Lower lobe of right lung (tissue), 2 donors: ENCODE measurements around the gene SLC39A9. TPM values are rescaled to one million over a fixed set of nuclear protein-coding genes. Genes with fewer than 3 reads are reported as not detected.

ENCODE experiments used
- ATAC-seq, 2 donors: fragments of 200-7000 bp; cut with Tn5 transposase; one replicate each; pipeline ENCODE4 v1.9.1; 2020 to 2022; ENCODE audit warnings: mild to moderate bottlenecking in 2 of 2, moderate library complexity in 2 of 2
- DNase-seq: peaks from one replicate; pipeline ENCODE4 v3.0.0-alpha.2; 2020
- H3K27ac ChIP-seq: fragments of 200-600 bp; one replicate; pipeline ENCODE4 v1.8.0; 2022
- H3K27me3 ChIP-seq: fragments of 200-600 bp; one replicate; pipeline ENCODE4 v1.8.0; 2022; ENCODE audit warnings: low read depth
- H3K36me3 ChIP-seq: fragments of 200-600 bp; one replicate; pipeline ENCODE4 v1.8.0; 2022; ENCODE audit warnings: mild to moderate bottlenecking
- H3K4me1 ChIP-seq: fragments of 200-600 bp; one replicate; pipeline ENCODE4 v1.8.0; 2022
- H3K4me3 ChIP-seq: fragments of 200-600 bp; one replicate; pipeline ENCODE4 v1.8.0; 2022; ENCODE audit warnings: mild to moderate bottlenecking
- H3K9me3 ChIP-seq: fragments of 200-600 bp; one replicate; pipeline ENCODE4 v1.8.0; 2022
- intact Hi-C: fragments of 100-400 bp; cut with DNase I; formaldehyde crosslinking; loops from one replicate; pipeline ENCODE4 v1.11.0; 2022
- total RNA-seq: library from RNA; stranded (reverse); fragmentation: NEBNext Ultra II Directional; extraction: Animal tissue kit (Norgen Biotek cat#: 25700); gene quantifications from one replicate; pipeline ENCODE4 v1.2.1, GENCODE V29; 2021
- TF ChIP-seq, protein P1 (sequence below): fragments of 200-600 bp; IDR thresholded peaks from one replicate; pipeline ENCODE4 v1.8.0; 2022; ENCODE audit warnings: antibody characterized with exemption, mild to moderate bottlenecking
- donor health status: DM: no; HTN: yes; CAD: no; lungs with severe emphysema.

Gene SLC39A9
- total RNA-seq, 1 donor from 2014 or later, result 49.6 TPM

DNA sequence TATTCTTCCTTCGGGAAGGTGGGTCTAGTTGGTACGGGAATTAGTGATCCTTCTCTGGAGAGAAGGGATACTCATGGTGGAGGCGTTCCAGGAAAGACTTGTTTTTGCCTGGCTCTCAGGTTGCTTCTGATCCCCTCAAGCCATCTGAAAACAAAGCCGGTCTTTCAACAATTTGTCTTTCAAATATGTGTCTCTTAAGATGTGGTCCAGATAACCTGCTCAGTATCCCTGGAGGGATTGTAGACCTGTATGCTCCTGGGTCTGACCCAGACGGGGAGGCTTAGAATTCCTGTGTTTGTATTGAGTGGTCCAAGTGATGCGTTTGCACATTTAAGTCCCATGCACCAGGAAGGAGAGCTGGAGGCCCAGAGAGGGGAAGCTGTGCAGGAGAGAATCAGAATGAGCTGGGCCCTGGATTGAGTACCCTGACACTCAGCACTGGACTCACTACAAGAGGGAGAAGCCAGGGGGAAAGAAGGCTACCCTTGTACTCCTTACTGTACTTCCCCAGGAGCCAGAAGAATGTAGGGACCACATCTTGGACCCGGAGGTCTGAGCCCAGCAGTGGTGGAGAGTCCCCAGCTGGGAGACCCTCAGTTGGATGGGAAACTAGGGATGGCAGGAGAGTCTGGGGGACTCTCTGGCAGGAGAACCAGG lies 40.8 kb upstream of the SLC39A9 start:
- TF ChIP-seq, protein P1, sequence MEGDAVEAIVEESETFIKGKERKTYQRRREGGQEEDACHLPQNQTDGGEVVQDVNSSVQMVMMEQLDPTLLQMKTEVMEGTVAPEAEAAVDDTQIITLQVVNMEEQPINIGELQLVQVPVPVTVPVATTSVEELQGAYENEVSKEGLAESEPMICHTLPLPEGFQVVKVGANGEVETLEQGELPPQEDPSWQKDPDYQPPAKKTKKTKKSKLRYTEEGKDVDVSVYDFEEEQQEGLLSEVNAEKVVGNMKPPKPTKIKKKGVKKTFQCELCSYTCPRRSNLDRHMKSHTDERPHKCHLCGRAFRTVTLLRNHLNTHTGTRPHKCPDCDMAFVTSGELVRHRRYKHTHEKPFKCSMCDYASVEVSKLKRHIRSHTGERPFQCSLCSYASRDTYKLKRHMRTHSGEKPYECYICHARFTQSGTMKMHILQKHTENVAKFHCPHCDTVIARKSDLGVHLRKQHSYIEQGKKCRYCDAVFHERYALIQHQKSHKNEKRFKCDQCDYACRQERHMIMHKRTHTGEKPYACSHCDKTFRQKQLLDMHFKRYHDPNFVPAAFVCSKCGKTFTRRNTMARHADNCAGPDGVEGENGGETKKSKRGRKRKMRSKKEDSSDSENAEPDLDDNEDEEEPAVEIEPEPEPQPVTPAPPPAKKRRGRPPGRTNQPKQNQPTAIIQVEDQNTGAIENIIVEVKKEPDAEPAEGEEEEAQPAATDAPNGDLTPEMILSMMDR, result no peak
- Histone ChIP-seq H3K9me3 (no peaks in the 10 kb centered on the region), H3K27ac (no peak overlapping the region), H3K36me3 (no peaks in the 10 kb centered on the region), H3K4me1 (no peaks in the 10 kb centered on the region), H3K4me3 (no peak overlapping the region), H3K27me3 (no peaks in the 10 kb centered on the region)
- intact Hi-C loops, result no loop called here
- DNase-seq (no peak), ATAC-seq (no peak)

DNA sequence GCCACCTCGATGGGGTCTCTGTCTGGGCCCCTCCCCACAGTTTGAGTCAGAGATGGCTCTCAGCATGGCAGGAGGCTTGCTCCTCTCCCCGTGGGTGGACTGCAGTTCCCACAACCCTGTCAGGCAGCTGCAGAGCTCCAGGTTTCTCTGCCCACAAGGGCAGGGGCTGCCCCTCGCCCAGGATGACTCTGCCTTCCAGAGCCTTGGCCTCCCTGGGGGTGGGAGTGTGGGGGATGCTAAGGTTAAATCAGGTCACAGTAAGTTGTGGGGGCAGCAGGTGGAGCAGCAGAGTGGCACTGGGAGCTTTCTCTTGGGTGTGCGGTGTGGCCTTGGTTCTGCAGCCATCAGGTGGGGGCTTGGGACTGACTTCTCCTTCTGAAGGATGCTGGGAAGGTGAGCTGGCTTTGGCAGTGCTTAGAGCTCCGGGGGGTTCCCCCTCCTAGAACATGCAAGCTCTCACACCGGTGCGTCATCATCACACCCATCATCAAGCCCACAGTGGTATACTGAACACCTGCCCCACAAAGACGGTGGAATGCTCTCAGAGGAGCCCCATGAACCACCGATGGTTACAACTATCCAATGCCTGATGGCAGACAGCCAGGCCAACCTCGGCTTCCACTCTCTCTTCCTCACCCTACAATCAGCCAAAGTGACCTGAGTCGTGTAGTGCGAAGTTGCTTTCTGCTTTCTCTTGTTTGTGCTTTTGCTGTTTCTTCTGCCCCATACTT lies 40.1 kb upstream of the SLC39A9 start:
- DNase-seq (no peak), ATAC-seq (no peak)
- no peak overlapping the region for H3K27ac ChIP-seq
- H3K9me3 ChIP-seq, result no peaks in the 10 kb centered on the region
- H3K4me1 ChIP-seq, result no peaks in the 10 kb centered on the region
- intact Hi-C loops, result no loop called here
- no peaks in the 10 kb centered on the region for H3K27me3 ChIP-seq
- TF ChIP-seq, protein P1, result no peak
- no peak overlapping the region for H3K4me3 ChIP-seq
- H3K36me3 ChIP-seq, result no peaks in the 10 kb centered on the region

DNA sequence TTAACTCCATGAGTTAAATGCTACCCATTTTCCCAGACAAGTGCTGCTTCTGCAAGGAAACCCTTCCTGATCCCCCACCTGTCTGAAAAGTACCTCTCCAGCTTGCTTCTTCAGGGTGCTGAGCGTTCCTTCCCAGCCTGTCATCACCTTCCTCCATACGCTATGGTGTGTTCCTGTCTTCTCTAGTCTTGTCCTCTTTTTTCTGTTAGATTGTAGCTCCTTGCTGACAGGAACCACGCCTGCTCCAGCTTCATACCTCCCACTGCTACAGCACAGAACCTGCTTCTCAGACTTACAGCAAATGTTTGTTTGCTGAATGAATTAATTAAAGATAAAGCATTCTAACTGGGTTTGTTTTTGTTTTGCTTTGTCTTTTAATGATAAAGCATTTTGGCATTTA lies 39.5 kb upstream of the SLC39A9 start:
- DNase-seq, result no peak
- intact Hi-C loops, result no loop called here
- TF ChIP-seq, protein P1, result no peak
- H3K27ac ChIP-seq, result no peak overlapping the region
- H3K4me3 ChIP-seq, result no peak overlapping the region
- no peaks in the 10 kb centered on the region for H3K36me3 ChIP-seq
- no peaks in the 10 kb centered on the region for H3K27me3 ChIP-seq
- no peaks in the 10 kb centered on the region for H3K9me3 ChIP-seq
- no peaks in the 10 kb centered on the region for H3K4me1 ChIP-seq
- no peak for ATAC-seq

DNA sequence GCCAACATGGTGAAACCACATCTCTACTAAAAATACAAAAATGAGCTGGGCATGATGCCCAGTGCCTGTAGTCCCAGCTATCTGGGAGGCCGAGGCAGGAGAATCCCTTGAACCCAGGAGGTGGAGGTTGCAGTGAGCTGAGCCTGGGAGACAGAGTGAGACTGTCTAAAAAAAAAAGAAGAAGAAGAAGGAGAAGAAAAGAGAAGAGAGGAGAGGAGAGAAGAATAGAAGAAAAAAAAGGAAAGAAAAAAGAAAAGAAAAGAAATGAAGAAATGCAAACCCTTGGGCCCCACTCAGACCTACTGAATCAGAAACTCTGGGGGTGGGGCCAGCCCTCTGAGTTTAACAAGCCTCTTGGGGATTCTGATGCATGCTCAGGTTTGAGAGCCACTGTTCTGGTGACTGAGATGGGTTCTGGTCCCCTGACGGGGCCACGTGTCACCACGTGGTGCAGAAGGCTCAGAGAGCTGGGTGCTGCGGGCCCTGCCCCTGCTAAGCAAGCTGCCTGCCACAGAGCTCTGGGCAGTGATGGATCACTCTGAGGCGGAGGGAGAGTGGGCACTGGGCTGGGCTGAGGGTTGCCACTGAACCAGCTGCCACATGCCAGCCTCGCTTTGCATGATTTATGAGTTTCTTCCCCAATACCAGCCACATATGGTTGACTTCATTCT lies 37.9 kb upstream of the SLC39A9 start:
- DNase-seq, result no peak
- H3K4me1 ChIP-seq, result no peaks in the 10 kb centered on the region
- no peak for ATAC-seq
- no peaks in the 10 kb centered on the region for H3K9me3 ChIP-seq
- intact Hi-C loops, result no loop called here
- H3K36me3 ChIP-seq, result no peaks in the 10 kb centered on the region
- no peak overlapping the region for H3K4me3 ChIP-seq
- H3K27me3 ChIP-seq, result no peaks in the 10 kb centered on the region
- TF ChIP-seq, protein P1, result no peak
- no peak overlapping the region for H3K27ac ChIP-seq

DNA sequence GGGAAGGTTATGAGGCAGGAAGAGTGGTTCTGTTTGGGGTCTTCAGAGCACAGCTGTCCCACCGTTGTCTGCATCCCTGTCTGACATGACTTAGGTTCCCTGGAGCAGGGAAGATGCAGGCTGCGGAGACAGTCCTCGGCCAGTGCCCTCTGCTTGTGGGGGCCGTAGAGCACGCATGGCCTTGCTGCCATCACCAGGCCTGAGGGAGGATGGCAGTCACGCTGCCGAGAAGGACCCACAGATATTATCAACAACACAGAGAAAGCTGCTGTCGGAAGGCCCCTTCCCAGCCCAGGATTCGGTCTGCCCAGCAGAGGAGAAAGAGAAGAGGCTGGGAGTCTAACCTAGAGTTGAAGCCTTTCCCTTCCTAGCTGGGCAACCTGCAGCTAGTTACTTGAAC lies 35.4 kb upstream of the SLC39A9 start:
- H3K27me3 ChIP-seq, result no peaks in the 10 kb centered on the region
- TF ChIP-seq, protein P1, result peak; percentile 32
- H3K9me3 ChIP-seq, result no peaks in the 10 kb centered on the region
- no peaks in the 10 kb centered on the region for H3K36me3 ChIP-seq
- DNase-seq (no peak), ATAC-seq (no peak)
- no peak overlapping the region for H3K27ac ChIP-seq
- intact Hi-C loops, result no loop called here
- no peaks in the 10 kb centered on the region for H3K4me1 ChIP-seq
- no peak overlapping the region for H3K4me3 ChIP-seq
